Measurements from ENCODE around the gene APLF.
"Not testable (repeated sequence)": the region's sequence is repeated elsewhere in the genome, so short reads cannot be mapped to it uniquely, and the experiment has no call there.

Gene APLF

GRCh38 chr2:68441179-68441993, 26.0 kb upstream of the APLF start:
- peak; percentile 81 for DNase-seq (ENCODE audit: low read depth)

GRCh38 chr2:68441994-68442322, 25.4 kb upstream of the APLF start:
- DNase-seq (ENCODE audit: low read depth), result no peak

GRCh38 chr2:68446425-68446824, 21.0 kb upstream of the APLF start:
- not testable (repeated sequence) for DNase-seq (ENCODE audit: low read depth)

- DNase-seq (ENCODE audit: low read depth), result no peak
Observed at GRCh38 chr2:68447118-68447517, 20.3 kb upstream of the APLF start.

- no peak for DNase-seq (ENCODE audit: low read depth)
Observed at GRCh38 chr2:68448671-68449653, 18.4 kb upstream of the APLF start.

- DNase-seq (ENCODE audit: low read depth), result no peak
Observed at GRCh38 chr2:68452158-68452900, 15.1 kb upstream of the APLF start.

- no peak for DNase-seq (ENCODE audit: low read depth)
Observed at GRCh38 chr2:68453761-68454360, 13.5 kb upstream of the APLF start.

- no peak for DNase-seq (ENCODE audit: low read depth)
Observed at GRCh38 chr2:68454719-68455118, 12.7 kb upstream of the APLF start.

- DNase-seq (ENCODE audit: low read depth), result no peak
Observed at GRCh38 chr2:68456198-68456597, 11.2 kb upstream of the APLF start.

- DNase-seq (ENCODE audit: low read depth), result no peak
Observed at GRCh38 chr2:68458981-68459380, 8.4 kb upstream of the APLF start.

- peak; percentile 46 for DNase-seq (ENCODE audit: low read depth)
Observed at GRCh38 chr2:68463287-68463877, 4.0 kb upstream of the APLF start.

GRCh38 chr2:68464651-68465050, 2.7 kb upstream of the APLF start:
- no peak for DNase-seq (ENCODE audit: low read depth)

GRCh38 chr2:68465081-68465916, 2.1 kb upstream of the APLF start:
- DNase-seq (ENCODE audit: low read depth), result no peak

- peak; percentile 50 for DNase-seq (ENCODE audit: low read depth)
Observed at GRCh38 chr2:68466361-68466777, 1.0 kb upstream of the APLF start.

GRCh38 chr2:68466778-68467076, 658 bp upstream of the APLF start:
- peak; percentile 5 for DNase-seq (ENCODE audit: low read depth)

- DNase-seq (ENCODE audit: low read depth), result no peak
Observed at GRCh38 chr2:68468801-68469200, 1.4 kb downstream of the APLF start.

GRCh38 chr2:68469935-68470334, 2.5 kb downstream of the APLF start:
- DNase-seq (ENCODE audit: low read depth), result no peak

GRCh38 chr2:68471385-68471784, 4.0 kb downstream of the APLF start:
- DNase-seq (ENCODE audit: low read depth), result no peak

GRCh38 chr2:68472796-68473414, 5.5 kb downstream of the APLF start:
- DNase-seq (ENCODE audit: low read depth), result no peak

GRCh38 chr2:68475110-68475509, 7.7 kb downstream of the APLF start:
- DNase-seq (ENCODE audit: low read depth), result no peak

All from fibroblast of gingiva (primary cell).